Adrenal gland (tissue), 5 donors: ENCODE results near the gene KEAP1.
"Not testable (repeated sequence)": the region's sequence is repeated elsewhere in the genome, so short reads cannot be mapped to it uniquely, and the experiment has no call there.

ENCODE experiments used
- CTCF ChIP-seq, 6 experiments: fragments of 450-650 bp in 4 of 6; fragments of 200-600 bp in 2 of 6; sonication (generic) in 1 of 6; IDR thresholded peaks; 1 replicate in 5 of 6; 2 replicates in 1 of 6; pipeline versions ENCODE4 v1.5.1 to v1.8.0; 2016 to 2021; ENCODE audit warnings: antibody characterized with exemption in 6 of 6, mild to moderate bottlenecking in 2 of 6, moderate library complexity in 1 of 6
- POLR2A ChIP-seq, 2 donors: fragments of 450-650 bp; IDR thresholded peaks; one replicate each; pipeline ENCODE4 v1.6.1; 2017; ENCODE audit warnings: antibody characterized with exemption in 2 of 2, mild to moderate bottlenecking in 2 of 2, moderate library complexity in 1 of 2
- donor health status: DM: no; HTN: no; CAD: no.

GRCh38 chr19:10458733-10459132, 44.4 kb downstream of the KEAP1 start:
- not testable (repeated sequence) for TF ChIP-seq CTCF, POLR2A (IDR thresholded peaks at IDR 0.05)
